H1 (cell line): ENCODE measurements around the gene OGFR. TPM values are rescaled to one million over a fixed set of nuclear protein-coding genes. Genes with fewer than 3 reads are reported as not detected.

Experiments used
- CTCF ChIA-PET: fragments of 300-600 bp; sonication (Branson Sonifier 250); formaldehyde crosslinking; loops from one replicate; lab custom pipeline; 2021; ENCODE audit not compliant: partially characterized antibody; lab: Charles Lee
- POLR2A ChIA-PET: fragments of 300-600 bp; sonication (Branson Sonifier 250); formaldehyde crosslinking; loops from one replicate; lab custom pipeline; 2021; ENCODE audit warnings: inconsistent platforms; ENCODE audit not compliant: partially characterized antibody; lab: Charles Lee
- DNase-seq, 2 experiments: peaks; one replicate each; pipeline versions ENCODE4 v3.0.0 to v3.0.0-alpha.2; 2010 to 2022; ENCODE audit warnings: low spot score in 2 of 2, low read depth in 1 of 2, mixed read lengths in 1 of 2
- FAIRE-seq: peaks from 2 replicates; lab custom pipeline; 2011; peaks lifted over from hg19 to GRCh38; lab: Jason Lieb, UNC
- H2AFZ ChIP-seq: 2 replicates; pipeline ENCODE4 v1.8.1; 2012; ENCODE audit warnings: low read length, inconsistent platforms
- H2AK5ac ChIP-seq: 2 replicates; pipeline ENCODE4 v1.6.1; 2013; ENCODE audit warnings: low read depth, low read length
- H2BK120ac ChIP-seq: replicated peaks from 2 replicates; pipeline ENCODE3; 2013; ENCODE audit warnings: low read depth, low read length, inconsistent platforms
- H2BK12ac ChIP-seq: 2 replicates; pipeline ENCODE4 v1.6.1; 2013; ENCODE audit warnings: low read depth, low read length
- H2BK15ac ChIP-seq: 2 replicates; pipeline ENCODE4 v1.6.1; 2013; ENCODE audit warnings: low read length
- H2BK20ac ChIP-seq: 2 replicates; pipeline ENCODE4 v1.6.1; 2013; ENCODE audit warnings: low read length
- H2BK5ac ChIP-seq: 2 replicates; pipeline ENCODE4 v1.6.1; 2013; ENCODE audit warnings: low read depth, low read length
- H3K14ac ChIP-seq: 2 replicates; pipeline ENCODE4 v1.6.1; 2013; ENCODE audit warnings: inconsistent platforms; ENCODE audit not compliant: insufficient read length
- H3K18ac ChIP-seq: 2 replicates; pipeline ENCODE4 v1.6.1; 2013; ENCODE audit warnings: low read length; ENCODE audit errors: extremely low read depth
- H3K23ac ChIP-seq: 2 replicates; pipeline ENCODE4 v1.6.1; 2013; ENCODE audit warnings: inconsistent platforms; ENCODE audit not compliant: insufficient read length
- H3K23me2 ChIP-seq: 2 replicates; pipeline ENCODE4 v1.6.1; 2013; ENCODE audit warnings: low read depth, low read length
- H3K27ac ChIP-seq: 2 replicates; pipeline ENCODE4 v1.6.1; 2011; ENCODE audit warnings: low read depth, low read length, inconsistent platforms
- H3K27me3 ChIP-seq, 4 experiments: replicated peaks in 1 of 4; 1 replicate in 1 of 4; 2 replicates in 3 of 4; pipeline versions ENCODE4 v1.6.1 to v1.8.1; 2011 to 2013; ENCODE audit warnings: low read length in 3 of 4, mild to moderate bottlenecking in 3 of 4, inconsistent platforms in 2 of 4, mixed read lengths in 2 of 4, moderate library complexity in 1 of 4; ENCODE audit not compliant: control insufficient read depth in 3 of 4, insufficient read depth in 3 of 4; ENCODE audit errors: extremely low read depth in 1 of 4
- H3K36me3 ChIP-seq, 4 experiments: 2 replicates each; pipeline versions ENCODE4 v1.6.1 to v1.8.1; 2011 to 2013; ENCODE audit warnings: mild to moderate bottlenecking in 4 of 4, low read length in 3 of 4, moderate library complexity in 2 of 4, control low read depth in 1 of 4, inconsistent platforms in 1 of 4; ENCODE audit not compliant: insufficient read depth in 4 of 4, control insufficient read depth in 2 of 4
- H3K4ac ChIP-seq: replicated peaks from 2 replicates; pipeline ENCODE3; 2013; ENCODE audit warnings: low read length, low read depth, mixed read lengths, inconsistent platforms; ENCODE audit not compliant: insufficient read length
- H3K4me1 ChIP-seq, 4 experiments: replicated peaks in 1 of 4; 1 replicate in 1 of 4; 2 replicates in 3 of 4; pipeline versions ENCODE4 v1.6.1 to v1.8.1; 2011 to 2013; ENCODE audit warnings: low read length in 3 of 4, inconsistent platforms in 2 of 4, mixed read lengths in 1 of 4; ENCODE audit not compliant: insufficient read depth in 4 of 4, control insufficient read depth in 3 of 4
- H3K4me2 ChIP-seq, 2 experiments: 2 replicates each; pipeline versions ENCODE4 v1.6.1 to v1.8.1; 2011 to 2013; ENCODE audit warnings: low read depth in 2 of 2, low read length in 2 of 2, control low read depth in 1 of 2, inconsistent platforms in 1 of 2, mild to moderate bottlenecking in 1 of 2; ENCODE audit not compliant: insufficient read depth in 1 of 2
- H3K4me3 ChIP-seq, 4 experiments: fragments of 200-600, 300-600 bp in 1 of 4; sonication (generic), shearing (Covaris generic), sonication (Bioruptor Twin) in 1 of 4; 2 replicates each; pipeline versions ENCODE4 v1.5.1 to v1.8.1; 2011 to 2016; ENCODE audit warnings: low read length in 4 of 4, low read depth in 3 of 4, control low read depth in 2 of 4, inconsistent platforms in 2 of 4, mild to moderate bottlenecking in 2 of 4, mixed read lengths in 1 of 4, moderate library complexity in 1 of 4; ENCODE audit not compliant: insufficient read depth in 2 of 4; ENCODE audit errors: extremely low read depth in 1 of 4
- H3K56ac ChIP-seq: replicated peaks from 2 replicates; pipeline ENCODE3; 2013; ENCODE audit warnings: low read depth, mild to moderate bottlenecking, mixed read lengths, low read length, inconsistent platforms; ENCODE audit not compliant: insufficient read length
- H3K79me1 ChIP-seq: 2 replicates; pipeline ENCODE4 v1.6.1; 2013; ENCODE audit warnings: low read depth, low read length, control low read depth
- H3K79me2 ChIP-seq, 2 experiments: 2 replicates each; pipeline versions ENCODE4 v1.6.1 to v1.8.1; 2012 to 2013; ENCODE audit warnings: low read length in 2 of 2, mild to moderate bottlenecking in 2 of 2, inconsistent platforms in 1 of 2; ENCODE audit not compliant: insufficient read depth in 2 of 2, control insufficient read depth in 1 of 2
- H3K9ac ChIP-seq, 4 experiments: replicated peaks in 1 of 4; 1 replicate in 1 of 4; 2 replicates in 3 of 4; pipeline versions ENCODE4 v1.6.1 to v1.8.1; 2011 to 2013; ENCODE audit warnings: low read depth in 3 of 4, low read length in 3 of 4, control low read depth in 2 of 4, mild to moderate bottlenecking in 2 of 4, moderate library complexity in 2 of 4, inconsistent platforms in 1 of 4; ENCODE audit errors: extremely low read depth in 1 of 4
- H3K9me3 ChIP-seq, 2 experiments: 2 replicates each; pipeline versions ENCODE4 v1.6.1 to v1.8.1; 2012 to 2013; ENCODE audit warnings: mild to moderate bottlenecking in 2 of 2, moderate library complexity in 2 of 2, control low read depth in 1 of 2, inconsistent platforms in 1 of 2, low read depth in 1 of 2, low read length in 1 of 2, mixed read lengths in 1 of 2; ENCODE audit not compliant: insufficient read depth in 2 of 2
- H4K20me1 ChIP-seq, 2 experiments: replicated peaks in 1 of 2; 2 replicates each; pipeline versions ENCODE3 to v1.8.1; 2011 to 2013; ENCODE audit warnings: inconsistent platforms in 2 of 2, low read length in 2 of 2, mild to moderate bottlenecking in 1 of 2; ENCODE audit not compliant: insufficient read depth in 2 of 2, control insufficient read depth in 1 of 2
- H4K5ac ChIP-seq: 2 replicates; pipeline ENCODE4 v1.6.1; 2013; ENCODE audit warnings: low read length, low read depth, mixed read lengths, inconsistent platforms; ENCODE audit not compliant: insufficient read length
- H4K8ac ChIP-seq: 2 replicates; pipeline ENCODE4 v1.8.0; 2013; ENCODE audit warnings: mild to moderate bottlenecking, moderate library complexity, low read length, inconsistent platforms; ENCODE audit not compliant: insufficient read depth; ENCODE audit errors: extremely low read depth
- H4K91ac ChIP-seq: replicated peaks from 2 replicates; pipeline ENCODE3; 2013; ENCODE audit warnings: low read length, mixed read lengths, inconsistent platforms; ENCODE audit not compliant: insufficient read length
- CHD2 ChIP-seq: IDR thresholded peaks from 2 replicates; pipeline ENCODE4 v1.6.1; 2012; ENCODE audit warnings: low read length, improper control_type of control experiment
- CTBP2 ChIP-seq: IDR thresholded peaks from 2 replicates; pipeline ENCODE4 v1.7.0; 2011; ENCODE audit warnings: borderline replicate concordance, mild to moderate bottlenecking, moderate library complexity, mixed read lengths, low read length; ENCODE audit not compliant: insufficient read depth, insufficient read length
- EZH2 ChIP-seq: fragments of 200-600 bp; sonication (generic); IDR thresholded peaks from 2 replicates; pipeline ENCODE4 v1.7.1; 2012; ENCODE audit warnings: low read depth, mild to moderate bottlenecking, moderate library complexity, low read length, inconsistent platforms; ENCODE audit not compliant: severe bottlenecking
- MAFK ChIP-seq: IDR thresholded peaks from 2 replicates; pipeline ENCODE4 v1.6.1; 2012; ENCODE audit warnings: low read depth, mild to moderate bottlenecking, improper control_type of control experiment, low read length
- SIX5 ChIP-seq: IDR thresholded peaks from 2 replicates; pipeline ENCODE4 v1.6.1; 2011; ENCODE audit warnings: mild to moderate bottlenecking, low read depth, low read length
- SP1 ChIP-seq: IDR thresholded peaks from 2 replicates; pipeline ENCODE4 v1.6.1; 2011; ENCODE audit warnings: low read depth, low read length
- SRF ChIP-seq: IDR thresholded peaks from 2 replicates; pipeline ENCODE4 v1.6.1; 2011; ENCODE audit warnings: mild to moderate bottlenecking, low read depth, low read length, moderate library complexity
- WGBS, 2 experiments: shearing (Covaris generic) in 1 of 2; methylation state at CpG; one replicate each; pipeline versions ENCODE4 v1.1.6 to v1.1.7; 2013 to 2015; ENCODE audit warnings: low lambda C conversion rate in 2 of 2, mixed read lengths in 2 of 2, inconsistent platforms in 1 of 2, low coverage in 1 of 2, missing lambda C conversion rate in 1 of 2; ENCODE audit not compliant: insufficient replicate concordance in 2 of 2, insufficient coverage in 1 of 2, insufficient read length in 1 of 2; ENCODE audit errors: extremely low coverage in 1 of 2, missing lambda C conversion rate in 1 of 2; 5-methylcytosine and 5-hydroxymethylcytosine counted together
- polyA plus RNA-seq, 7 experiments: library from polyadenylated mRNA; depleted of rRNA in 3 of 7; stranded (reverse) in 5 of 7; unstranded in 2 of 7; fragments of >200 nt in 5 of 7; fragments of 200-250 nt in 2 of 7; gene quantifications; 1 replicate in 5 of 7; 2 replicates in 1 of 7; 4 replicates in 1 of 7; pipeline versions ENCODE4 v1.2.1 to v1.2.3, GENCODE V29; 2011 to 2013; ENCODE audit warnings: missing spikeins in 2 of 7, mixed read lengths in 2 of 7
- total RNA-seq: library from RNA; stranded (reverse); fragmentation: NEBNext Ultra II Directional; extraction: Animal tissue kit (Norgen Biotek cat#: 25700); gene quantifications from 2 replicates; pipeline ENCODE4 v1.2.1, GENCODE V29; 2021
- TF ChIP-seq, protein P1 (sequence below): IDR thresholded peaks from 2 replicates; pipeline ENCODE4 v1.6.1; 2011; ENCODE audit warnings: low read length, improper control_type of control experiment
- TF ChIP-seq, protein P2 (sequence below): IDR thresholded peaks from 2 replicates; pipeline ENCODE4 v1.6.1; 2012; ENCODE audit warnings: inconsistent platforms

OGFR gene
- total and polyA plus RNA-seq, 2 of the 8 experiments (the other 6 are each of a cell fraction or from before 2014, with no cell fraction given) = 13.9 to 25.1 TPM

DNA sequence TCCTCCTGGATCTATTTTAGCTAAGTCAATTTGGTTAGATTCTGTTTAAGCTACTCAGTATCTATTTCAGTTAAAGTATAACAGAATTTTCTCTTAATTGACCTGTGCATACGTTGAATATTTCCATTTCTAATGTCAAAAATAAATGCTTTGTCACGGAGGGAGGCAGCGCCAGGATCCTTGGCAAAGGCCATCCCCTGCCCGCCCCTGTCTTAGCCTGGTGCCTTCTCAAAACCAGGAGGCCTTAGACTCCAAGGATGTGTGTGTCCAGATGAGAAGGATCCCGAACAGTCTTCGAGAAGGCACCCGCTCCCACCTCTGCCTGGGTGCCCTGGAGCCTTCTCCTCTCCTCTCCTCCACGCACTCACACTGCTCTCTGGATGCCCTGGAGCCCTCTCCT lies 34.6 kb downstream of the OGFR start:
- H2AFZ ChIP-seq = no peak overlapping the region
- no peak overlapping the region for H3K27ac ChIP-seq
- no peaks in the 10 kb centered on the region for H3K9me3 ChIP-seq
- no peak overlapping the region for H2BK20ac ChIP-seq
- POLR2A ChIA-PET = interaction anchor here (1.0 kb wide), 2 partner anchors 11 to 16 kb away, joined by 3 read pairs; no protein-coding TSS in a partner anchor
- H3K9ac ChIP-seq = no peak overlapping the region
- H3K14ac ChIP-seq = no peak overlapping the region
- H3K27me3 ChIP-seq = no peaks in the 10 kb centered on the region
- no peak overlapping the region for H4K5ac ChIP-seq
- no peak for DNase-seq
- no peak overlapping the region for H2AK5ac ChIP-seq
- no peak overlapping the region for H2BK5ac ChIP-seq
- 84% methylated on average over 6 of the region's 8 CpGs; no CpG with 5 or more reads in 1 of the 2 experiments for WGBS, 2 experiments
- peaks cover 0 to 3% (median 0%) of the 10 kb centered on the region in 4 experiments; a peak in 3 of 7 replicates for H3K4me1 ChIP-seq
- H3K56ac ChIP-seq = no peak overlapping the region
- no peak overlapping the region for H2BK12ac ChIP-seq
- no peak for FAIRE-seq
- H3K79me2 ChIP-seq = no peaks in the 10 kb centered on the region
- no peaks in the 10 kb centered on the region for H3K79me1 ChIP-seq
- H3K4me2 ChIP-seq = no peak overlapping the region
- H4K20me1 ChIP-seq = peaks cover 0 to 2% of the 10 kb centered on the region in 2 experiments
- no peak overlapping the region for H3K4ac ChIP-seq
- H4K8ac ChIP-seq = no peak overlapping the region
- H3K23ac ChIP-seq = no peak overlapping the region
- H2BK15ac ChIP-seq = no peak overlapping the region
- H3K23me2 ChIP-seq = no peaks in the 10 kb centered on the region
- no peak overlapping the region for H4K91ac ChIP-seq
- CTCF ChIA-PET = interaction anchor here (1.0 to 1.1 kb wide), 3 partner anchors 8 to 386 kb away, joined by 3 to 4 read pairs (median 3); no protein-coding TSS in a partner anchor
- peaks cover 0 to 18% (median 4%) of the 10 kb centered on the region in 4 experiments; a peak in 3 of 8 replicates for H3K36me3 ChIP-seq
- TF ChIP-seq MAFK (no peak), CHD2 (no peak), EZH2 (no peak), SIX5 (no peak), SRF (no peak), CTBP2 (no peak), SP1 (no peak)
- TF ChIP-seq, protein P1, sequence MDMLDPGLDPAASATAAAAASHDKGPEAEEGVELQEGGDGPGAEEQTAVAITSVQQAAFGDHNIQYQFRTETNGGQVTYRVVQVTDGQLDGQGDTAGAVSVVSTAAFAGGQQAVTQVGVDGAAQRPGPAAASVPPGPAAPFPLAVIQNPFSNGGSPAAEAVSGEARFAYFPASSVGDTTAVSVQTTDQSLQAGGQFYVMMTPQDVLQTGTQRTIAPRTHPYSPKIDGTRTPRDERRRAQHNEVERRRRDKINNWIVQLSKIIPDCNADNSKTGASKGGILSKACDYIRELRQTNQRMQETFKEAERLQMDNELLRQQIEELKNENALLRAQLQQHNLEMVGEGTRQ = no peak
- TF ChIP-seq, protein P2, sequence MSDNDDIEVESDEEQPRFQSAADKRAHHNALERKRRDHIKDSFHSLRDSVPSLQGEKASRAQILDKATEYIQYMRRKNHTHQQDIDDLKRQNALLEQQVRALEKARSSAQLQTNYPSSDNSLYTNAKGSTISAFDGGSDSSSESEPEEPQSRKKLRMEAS = no peak
- H3K4me3 ChIP-seq = no peak overlapping the region
- H3K18ac ChIP-seq = no peak overlapping the region
- no peak overlapping the region for H2BK120ac ChIP-seq
